ENCODE data around the gene CTSE. TPM values are rescaled to one million over a fixed set of nuclear protein-coding genes. Genes with fewer than 3 reads are reported as not detected.

The CTSE gene
- total RNA-seq, 1 experiment from 2014 or later, result 0.48 TPM

- intact Hi-C loops (cut with micrococcal nuclease; ENCODE audit: unreplicated experiment), result loop anchor here (5.0 kb wide), 1 partner anchor 38 kb away; no protein-coding TSS in a partner anchor
- Mint-ChIP-seq H3K9me3 (ENCODE audit: unreplicated experiment) (no peaks in the 10 kb centered on the region), H3K36me3 (ENCODE audit: insufficient read depth, unreplicated experiment) (no peaks in the 10 kb centered on the region), H3K4me3 (ENCODE audit: unreplicated experiment) (no peak overlapping the region), H3K4me1 (ENCODE audit: low read depth, unreplicated experiment) (no peaks in the 10 kb centered on the region), H3K27me3 (ENCODE audit: insufficient read depth, unreplicated experiment) (peaks cover 21% of the 10 kb centered on the region), H3K27ac (ENCODE audit: unreplicated experiment) (no peak overlapping the region)
- H3K27me3 ChIP-seq (replicated peaks; ENCODE audit: control insufficient read depth, insufficient read depth, low read length), result no peaks in the 10 kb centered on the region; the same call in none of the 2 replicates
- ChIA-PET POLR2A (no interaction called here), CTCF (no interaction called here)
- no peak overlapping the region for H3K4me3 ChIP-seq (ENCODE audit: low read depth, low read length)
- DNase-seq, result no peak
- no peaks in the 10 kb centered on the region for H3K4me1 ChIP-seq
- no TSS peak for BruUV-seq (replicated peaks)
- TF ChIP-seq CTCF (IDR thresholded peaks at IDR 0.05; ENCODE audit: insufficient read depth in 1 of 2, low read depth in 1 of 2, low read length in 1 of 2, severe bottlenecking in 1 of 2, unreplicated experiment in 1 of 2), result no peak
- H3K9me3 ChIP-seq, result no peaks in the 10 kb centered on the region
- H3K36me3 ChIP-seq (ENCODE audit: control insufficient read depth, insufficient read depth, low read length), result no peaks in the 10 kb centered on the region
Measured at GRCh38 chr1:205994346-205994745, 29.3 kb downstream of the CTSE start.

GRCh38 chr1:205993068-205993467 lies 30.6 kb downstream of the CTSE start:
- H3K9me3 ChIP-seq, result no peaks in the 10 kb centered on the region
- no peaks in the 10 kb centered on the region; the same call in none of the 2 replicates for H3K27me3 ChIP-seq (replicated peaks; ENCODE audit: control insufficient read depth, insufficient read depth, low read length)
- Mint-ChIP-seq H3K4me3 (ENCODE audit: unreplicated experiment) (no peak overlapping the region), H3K36me3 (ENCODE audit: insufficient read depth, unreplicated experiment) (no peaks in the 10 kb centered on the region), H3K27ac (ENCODE audit: unreplicated experiment) (no peak overlapping the region), H3K27me3 (ENCODE audit: insufficient read depth, unreplicated experiment) (peaks cover 25% of the 10 kb centered on the region), H3K9me3 (ENCODE audit: unreplicated experiment) (no peaks in the 10 kb centered on the region), H3K4me1 (ENCODE audit: low read depth, unreplicated experiment) (no peaks in the 10 kb centered on the region)
- no peaks in the 10 kb centered on the region for H3K4me1 ChIP-seq
- no TSS peak for BruUV-seq (replicated peaks)
- no peak for DNase-seq
- intact Hi-C loops (cut with micrococcal nuclease; ENCODE audit: unreplicated experiment), result loop anchor here (5.0 kb wide), 1 partner anchor 39 kb away; no protein-coding TSS in a partner anchor
- H3K36me3 ChIP-seq (ENCODE audit: control insufficient read depth, insufficient read depth, low read length), result no peaks in the 10 kb centered on the region
- POLR2A ChIA-PET, result no interaction called here
- CTCF ChIA-PET, result interaction anchor here (0.6 kb wide), 1 partner anchor 168 kb away, joined by 3 read pairs; no protein-coding TSS in a partner anchor
- no peak for TF ChIP-seq CTCF (IDR thresholded peaks at IDR 0.05; ENCODE audit: insufficient read depth in 1 of 2, low read depth in 1 of 2, low read length in 1 of 2, severe bottlenecking in 1 of 2, unreplicated experiment in 1 of 2)
- H3K4me3 ChIP-seq (ENCODE audit: low read depth, low read length), result no peak overlapping the region

- Mint-ChIP-seq H3K27me3 (ENCODE audit: insufficient read depth, unreplicated experiment) (peaks cover 23% of the 10 kb centered on the region), H3K9me3 (ENCODE audit: unreplicated experiment) (no peaks in the 10 kb centered on the region), H3K27ac (ENCODE audit: unreplicated experiment) (no peak overlapping the region), H3K4me1 (ENCODE audit: low read depth, unreplicated experiment) (no peaks in the 10 kb centered on the region), H3K36me3 (ENCODE audit: insufficient read depth, unreplicated experiment) (no peaks in the 10 kb centered on the region), H3K4me3 (ENCODE audit: unreplicated experiment) (no peak overlapping the region)
- no peak overlapping the region for H3K4me3 ChIP-seq (ENCODE audit: low read depth, low read length)
- TF ChIP-seq CTCF (IDR thresholded peaks at IDR 0.05; ENCODE audit: insufficient read depth in 1 of 2, low read depth in 1 of 2, low read length in 1 of 2, severe bottlenecking in 1 of 2, unreplicated experiment in 1 of 2), result no peak
- DNase-seq, result no peak
- ChIA-PET POLR2A (no interaction called here), CTCF (interaction anchor here (1.6 kb wide), 1 partner anchor 15 kb away, joined by 8 read pairs; no protein-coding TSS in a partner anchor)
- no TSS peak for BruUV-seq (replicated peaks)
- H3K4me1 ChIP-seq, result no peaks in the 10 kb centered on the region
- no peaks in the 10 kb centered on the region; the same call in none of the 2 replicates for H3K27me3 ChIP-seq (replicated peaks; ENCODE audit: control insufficient read depth, insufficient read depth, low read length)
- intact Hi-C loops (cut with micrococcal nuclease; ENCODE audit: unreplicated experiment), result loop anchor here (5.0 kb wide), 1 partner anchor 40 kb away; no protein-coding TSS in a partner anchor
- H3K36me3 ChIP-seq (ENCODE audit: control insufficient read depth, insufficient read depth, low read length), result no peaks in the 10 kb centered on the region
- no peaks in the 10 kb centered on the region for H3K9me3 ChIP-seq
Measured at GRCh38 chr1:205992218-205992882, 31.3 kb downstream of the CTSE start.

Data from Caco-2 (cell line).